HG02840 (cell line): ENCODE measurements around the gene FAM89A.

Experiments used
- ATAC-seq: cut with Tn5 transposase; IDR thresholded peaks from one replicate; pipeline ENCODE4 v1.9.1; 2021; ENCODE audit warnings: mild to moderate bottlenecking, moderate library complexity, moderate number of reproducible peaks; ENCODE audit not compliant: unreplicated experiment, low FRiP score

The FAM89A gene

GRCh38 chr1:230972855-230973271, 67.2 kb downstream of the FAM89A start:
- peak; percentile 68 for ATAC-seq

- ATAC-seq = no peak
Observed at GRCh38 chr1:230971771-230972170, 68.3 kb downstream of the FAM89A start.

- no peak for ATAC-seq
Observed at GRCh38 chr1:230970432-230970831, 69.6 kb downstream of the FAM89A start.
